Measurements from ENCODE around the gene ANKRD40. TPM values are rescaled to one million over a fixed set of nuclear protein-coding genes. Genes with fewer than 3 reads are reported as not detected.
A peak's percentile ranks its signal among the peaks of the same experiment; 100 is the strongest.

Gene ANKRD40
- total RNA-seq, 1 experiment from 2014 or later = 72.0 TPM

DNA sequence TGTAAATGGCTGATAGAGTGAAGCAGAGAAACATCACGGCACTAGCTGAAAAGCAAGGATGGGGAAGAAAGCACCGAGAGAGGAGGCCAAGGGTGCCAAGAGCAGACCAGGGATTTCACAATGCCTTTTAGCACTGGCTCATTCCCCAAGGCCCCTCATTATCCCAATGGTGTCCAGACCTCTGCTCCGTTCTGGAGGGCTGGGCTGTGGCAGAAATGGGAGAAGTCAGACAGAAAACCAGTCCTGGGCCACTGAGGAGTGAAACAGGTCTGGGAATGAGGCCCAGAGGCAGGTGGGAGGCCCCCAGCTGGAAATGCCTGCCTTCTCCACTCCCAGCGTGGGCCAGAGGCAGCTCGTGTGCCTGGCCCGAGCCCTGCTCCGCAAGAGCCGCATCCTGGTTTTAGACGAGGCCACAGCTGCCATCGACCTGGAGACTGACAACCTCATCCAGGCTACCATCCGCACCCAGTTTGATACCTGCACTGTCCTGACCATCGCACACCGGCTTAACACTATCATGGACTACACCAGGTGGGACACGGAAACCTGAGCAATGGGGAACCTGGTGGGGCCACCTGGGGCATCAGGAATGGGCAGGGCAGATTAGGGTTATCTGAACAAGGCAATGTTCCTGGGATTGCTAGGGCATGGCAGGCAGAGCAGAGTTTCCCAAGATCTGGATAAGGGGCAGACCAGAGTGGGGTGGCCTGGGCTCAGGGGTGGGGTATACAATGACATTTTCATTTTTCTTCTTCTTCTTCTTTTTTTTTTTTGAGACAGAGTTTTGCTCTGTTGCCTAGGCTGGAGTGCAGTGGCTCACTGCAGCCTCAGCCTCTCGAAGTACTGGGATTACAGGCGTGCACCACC, 20.3 kb downstream of the ANKRD40 start:
- Histone ChIP-seq H3K4me1 (ENCODE audit: control insufficient read depth in 1 of 2, insufficient read depth in 2 of 2, low read length in 2 of 2) (peaks cover 85 to 100% of the 10 kb centered on the region in 2 experiments), H3K27ac (ENCODE audit: low read depth, low read length) (peak overlapping the region; percentile 97), H2AFZ (ENCODE audit: low read depth, low read length, poor library complexity, severe bottlenecking) (no peak overlapping the region), H3K9me3 (ENCODE audit: control insufficient read depth in 1 of 2, insufficient read depth in 1 of 2, low read depth in 1 of 2, low read length in 2 of 2) (no peaks in the 10 kb centered on the region), H3K9me2 (ENCODE audit: insufficient read depth) (no peaks in the 10 kb centered on the region), H4K20me1 (ENCODE audit: insufficient read depth) (no peaks in the 10 kb centered on the region), H3K9ac (ENCODE audit: low read length) (peak overlapping the region; percentile 71), H3K4me2 (ENCODE audit: low read length) (peak overlapping the region; percentile 79), H3K79me2 (ENCODE audit: insufficient read depth, low read length) (no peaks in the 10 kb centered on the region), H3K36me3 (ENCODE audit: control insufficient read depth in 1 of 2, insufficient read depth in 2 of 2, low read length in 2 of 2) (peaks cover 0 to 15% of the 10 kb centered on the region in 2 experiments; a peak in 2 of 4 replicates), H3K27me3 (ENCODE audit: insufficient read depth, low read length) (no peaks in the 10 kb centered on the region), H3K4me3 (replicated peaks in 1 of 2; ENCODE audit: low read depth in 1 of 2, low read length in 2 of 2) (peak overlapping the region in 1 of 2 experiments; percentile 46; a peak in 3 of 4 replicates)
- ChIA-PET RAD21 (ENCODE audit: low non-redundant PET in 1 of 2, low total read pairs in 2 of 2, uncharacterized antibody in 2 of 2, unreplicated experiment in 2 of 2) (interaction anchor here in 1 of 2 experiments (0.5 to 1.0 kb wide), 3 partner anchors 18 to 57 kb away, joined by 3 read pairs; no protein-coding TSS in a partner anchor), CTCF (interaction anchor here (0.9 to 1.8 kb wide), 7 partner anchors 18 to 154 kb away, joined by 3 to 9 read pairs (median 4); partner anchors contain the start of gene EPN3), POLR2A (interaction anchor here (0.7 to 4.9 kb wide), 5 partner anchors 21 to 208 kb away, joined by 3 to 36 read pairs (median 4); no protein-coding TSS in a partner anchor)
- intact Hi-C loops (cut with micrococcal nuclease) = loop anchor here (2.0 kb wide), 1 partner anchor 49 kb away; no protein-coding TSS in a partner anchor
- ATAC-seq = peak; percentile 33
- BruUV-seq (replicated peaks) = no TSS peak
- no peak for DNase-seq (ENCODE audit: low read depth, low spot score)
- no peak for TF ChIP-seq FOSL1 (IDR thresholded peaks at IDR 0.05; ENCODE audit: low read depth)
- no peak for TF ChIP-seq RAD21 (IDR thresholded peaks at IDR 0.05; ENCODE audit: low read depth)
- TF ChIP-seq MAX (IDR thresholded peaks at IDR 0.05) = no peak
- TF ChIP-seq POLR2AphosphoS5 (IDR thresholded peaks at IDR 0.05; ENCODE audit: low read depth, low read length) = no peak
- no peak for TF ChIP-seq EZH2phosphoT487 (IDR thresholded peaks at IDR 0.05; ENCODE audit: borderline replicate concordance)
- peak; percentile 8 for TF ChIP-seq TCF7L2 (IDR thresholded peaks at IDR 0.05; ENCODE audit: borderline replicate concordance, extremely low read depth, insufficient read depth, insufficient read length)
- TF ChIP-seq, protein P1, sequence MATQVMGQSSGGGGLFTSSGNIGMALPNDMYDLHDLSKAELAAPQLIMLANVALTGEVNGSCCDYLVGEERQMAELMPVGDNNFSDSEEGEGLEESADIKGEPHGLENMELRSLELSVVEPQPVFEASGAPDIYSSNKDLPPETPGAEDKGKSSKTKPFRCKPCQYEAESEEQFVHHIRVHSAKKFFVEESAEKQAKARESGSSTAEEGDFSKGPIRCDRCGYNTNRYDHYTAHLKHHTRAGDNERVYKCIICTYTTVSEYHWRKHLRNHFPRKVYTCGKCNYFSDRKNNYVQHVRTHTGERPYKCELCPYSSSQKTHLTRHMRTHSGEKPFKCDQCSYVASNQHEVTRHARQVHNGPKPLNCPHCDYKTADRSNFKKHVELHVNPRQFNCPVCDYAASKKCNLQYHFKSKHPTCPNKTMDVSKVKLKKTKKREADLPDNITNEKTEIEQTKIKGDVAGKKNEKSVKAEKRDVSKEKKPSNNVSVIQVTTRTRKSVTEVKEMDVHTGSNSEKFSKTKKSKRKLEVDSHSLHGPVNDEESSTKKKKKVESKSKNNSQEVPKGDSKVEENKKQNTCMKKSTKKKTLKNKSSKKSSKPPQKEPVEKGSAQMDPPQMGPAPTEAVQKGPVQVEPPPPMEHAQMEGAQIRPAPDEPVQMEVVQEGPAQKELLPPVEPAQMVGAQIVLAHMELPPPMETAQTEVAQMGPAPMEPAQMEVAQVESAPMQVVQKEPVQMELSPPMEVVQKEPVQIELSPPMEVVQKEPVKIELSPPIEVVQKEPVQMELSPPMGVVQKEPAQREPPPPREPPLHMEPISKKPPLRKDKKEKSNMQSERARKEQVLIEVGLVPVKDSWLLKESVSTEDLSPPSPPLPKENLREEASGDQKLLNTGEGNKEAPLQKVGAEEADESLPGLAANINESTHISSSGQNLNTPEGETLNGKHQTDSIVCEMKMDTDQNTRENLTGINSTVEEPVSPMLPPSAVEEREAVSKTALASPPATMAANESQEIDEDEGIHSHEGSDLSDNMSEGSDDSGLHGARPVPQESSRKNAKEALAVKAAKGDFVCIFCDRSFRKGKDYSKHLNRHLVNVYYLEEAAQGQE (IDR thresholded peaks at IDR 0.05; ENCODE audit: low read depth) = no peak
- no peak for TF ChIP-seq SIN3A (IDR thresholded peaks at IDR 0.05; ENCODE audit: low read depth)
- TF ChIP-seq ZNF274 (IDR thresholded peaks at IDR 0.05; ENCODE audit: low read depth, low read length) = no peak
- no peak for TF ChIP-seq EGR1 (IDR thresholded peaks at IDR 0.05; ENCODE audit: low read depth)
- peak; percentile 76 for TF ChIP-seq ZFX (IDR thresholded peaks at IDR 0.05)
- TF ChIP-seq, protein P2, sequence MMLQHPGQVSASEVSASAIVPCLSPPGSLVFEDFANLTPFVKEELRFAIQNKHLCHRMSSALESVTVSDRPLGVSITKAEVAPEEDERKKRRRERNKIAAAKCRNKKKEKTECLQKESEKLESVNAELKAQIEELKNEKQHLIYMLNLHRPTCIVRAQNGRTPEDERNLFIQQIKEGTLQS (IDR thresholded peaks at IDR 0.05) = no peak
- TF ChIP-seq POLR2A (IDR thresholded peaks at IDR 0.05; ENCODE audit: borderline replicate concordance, extremely low read depth, insufficient read depth, insufficient read length) = no peak
- TF ChIP-seq CBX3 (IDR thresholded peaks at IDR 0.05; ENCODE audit: low read depth) = no peak
- TF ChIP-seq, protein P3, sequence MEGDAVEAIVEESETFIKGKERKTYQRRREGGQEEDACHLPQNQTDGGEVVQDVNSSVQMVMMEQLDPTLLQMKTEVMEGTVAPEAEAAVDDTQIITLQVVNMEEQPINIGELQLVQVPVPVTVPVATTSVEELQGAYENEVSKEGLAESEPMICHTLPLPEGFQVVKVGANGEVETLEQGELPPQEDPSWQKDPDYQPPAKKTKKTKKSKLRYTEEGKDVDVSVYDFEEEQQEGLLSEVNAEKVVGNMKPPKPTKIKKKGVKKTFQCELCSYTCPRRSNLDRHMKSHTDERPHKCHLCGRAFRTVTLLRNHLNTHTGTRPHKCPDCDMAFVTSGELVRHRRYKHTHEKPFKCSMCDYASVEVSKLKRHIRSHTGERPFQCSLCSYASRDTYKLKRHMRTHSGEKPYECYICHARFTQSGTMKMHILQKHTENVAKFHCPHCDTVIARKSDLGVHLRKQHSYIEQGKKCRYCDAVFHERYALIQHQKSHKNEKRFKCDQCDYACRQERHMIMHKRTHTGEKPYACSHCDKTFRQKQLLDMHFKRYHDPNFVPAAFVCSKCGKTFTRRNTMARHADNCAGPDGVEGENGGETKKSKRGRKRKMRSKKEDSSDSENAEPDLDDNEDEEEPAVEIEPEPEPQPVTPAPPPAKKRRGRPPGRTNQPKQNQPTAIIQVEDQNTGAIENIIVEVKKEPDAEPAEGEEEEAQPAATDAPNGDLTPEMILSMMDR (IDR thresholded peaks at IDR 0.05 in 2 of 3, conservative IDR thresholded peaks at IDR 0.05 in 1 of 3; ENCODE audit: borderline replicate concordance in 1 of 3, insufficient read depth in 1 of 3, low read depth in 2 of 3, low read length in 2 of 3) = no peak
- no peak for TF ChIP-seq CEBPB (IDR thresholded peaks at IDR 0.05; ENCODE audit: low read depth)
- no peak for TF ChIP-seq EZH2 (IDR thresholded peaks at IDR 0.05)
- peak; percentile 45; the same call in 1 of the 2 replicates for TF ChIP-seq SP1 (IDR thresholded peaks at IDR 0.05; ENCODE audit: low read depth)
- no peak for TF ChIP-seq YY1 (IDR thresholded peaks at IDR 0.05; ENCODE audit: extremely low read depth, insufficient replicate concordance, low read depth, low read length)
